HEK293T (cell line): ENCODE data around the gene ANGPT4.

Experiments
- ARNT ChIP-seq: fragments of 450-650 bp; IDR thresholded peaks from 2 replicates; pipeline ENCODE4 v1.6.1; 2017; ENCODE audit warnings: mild to moderate bottlenecking
- BHLHE40 ChIP-seq: fragments of 450-650 bp; IDR thresholded peaks from 2 replicates; pipeline ENCODE4 v1.6.1; 2016; ENCODE audit warnings: mild to moderate bottlenecking, moderate library complexity, borderline replicate concordance
- LEF1 ChIP-seq: fragments of 450-650 bp; IDR thresholded peaks from 2 replicates; pipeline ENCODE4 v1.6.1; 2017; ENCODE audit warnings: mild to moderate bottlenecking, borderline replicate concordance
- NFRKB ChIP-seq: fragments of 450-650 bp; IDR thresholded peaks from 2 replicates; pipeline ENCODE4 v1.6.1; 2016; ENCODE audit warnings: mild to moderate bottlenecking, moderate library complexity
- SP1 ChIP-seq: fragments of 450-650 bp; IDR thresholded peaks from 2 replicates; pipeline ENCODE4 v1.6.1; 2017
- TARDBP ChIP-seq: fragments of 450-650 bp; IDR thresholded peaks from 2 replicates; pipeline ENCODE4 v1.6.1; 2016
- ZNF384 ChIP-seq: fragments of 450-650 bp; IDR thresholded peaks from 2 replicates; pipeline ENCODE4 v1.6.1; 2016

GRCh38 chr20:914727-915498, 1.2 kb downstream of the ANGPT4 start:
- TF ChIP-seq ARNT (no peak), BHLHE40 (no peak), ZNF384 (no peak), SP1 (no peak), TARDBP (no peak), LEF1 (no peak), NFRKB (no peak)
